ENCODE results near the gene B3GNT3.

Gene B3GNT3

GRCh38 chr19:17794731-17795494 lies at the start of gene B3GNT3:
B3GNT3 (plus strand) TSS chr19:17795138; CDS start chr19:17807808, 12,670 bp downstream.
- DNase-seq (ENCODE audit: low read depth in 1 of 2, low spot score in 1 of 2): peak in 1 of 2 experiments; percentile 76
- in situ Hi-C loops (cut with HindIII; ENCODE audit: low pct_unique_long_range_greater_than_20kb, low sequenced_read_pairs): no loop called here
- TF ChIP-seq JUND (IDR thresholded peaks at IDR 0.05; ENCODE audit: low read depth): no peak

- TF ChIP-seq JUND (IDR thresholded peaks at IDR 0.05; ENCODE audit: low read depth): no peak
- in situ Hi-C loops (cut with HindIII; ENCODE audit: low pct_unique_long_range_greater_than_20kb, low sequenced_read_pairs): no loop called here
- DNase-seq (ENCODE audit: low read depth in 1 of 2, low spot score in 1 of 2): peak; percentile 95 to 96
These were observed 47.5 kb upstream of the B3GNT3 start for GRCh38 chr19:17747205-17748098.

GRCh38 chr19:17748884-17749638 lies 45.9 kb upstream of the B3GNT3 start:
- in situ Hi-C loops (cut with HindIII; ENCODE audit: low pct_unique_long_range_greater_than_20kb, low sequenced_read_pairs): no loop called here
- TF ChIP-seq JUND (IDR thresholded peaks at IDR 0.05; ENCODE audit: low read depth): no peak
- no peak for DNase-seq (ENCODE audit: low read depth in 1 of 2, low spot score in 1 of 2)

GRCh38 chr19:17749912-17750317 lies 45.0 kb upstream of the B3GNT3 start:
- in situ Hi-C loops (cut with HindIII; ENCODE audit: low pct_unique_long_range_greater_than_20kb, low sequenced_read_pairs): no loop called here
- DNase-seq (ENCODE audit: low read depth in 1 of 2, low spot score in 1 of 2): no peak

GRCh38 chr19:17751103-17751911 lies 43.6 kb upstream of the B3GNT3 start, which contains the start of gene FCHO1:
FCHO1 (plus strand) TSS chr19:17751477; CDS start chr19:17755165, 3,688 bp downstream.
- no peak for DNase-seq (ENCODE audit: low read depth in 1 of 2, low spot score in 1 of 2)
- in situ Hi-C loops (cut with HindIII; ENCODE audit: low pct_unique_long_range_greater_than_20kb, low sequenced_read_pairs): no loop called here
- no peak for TF ChIP-seq JUND (IDR thresholded peaks at IDR 0.05; ENCODE audit: low read depth)

More at GRCh38 chr19:17749912-17750317, 45.0 kb upstream of the B3GNT3 start:
- TF ChIP-seq JUND (IDR thresholded peaks at IDR 0.05; ENCODE audit: low read depth): no peak

- in situ Hi-C loops (cut with HindIII; ENCODE audit: low pct_unique_long_range_greater_than_20kb, low sequenced_read_pairs): no loop called here
- TF ChIP-seq JUND (IDR thresholded peaks at IDR 0.05; ENCODE audit: low read depth): no peak
- DNase-seq (ENCODE audit: low read depth in 1 of 2, low spot score in 1 of 2): no peak
These were observed 43.0 kb upstream of the B3GNT3 start for GRCh38 chr19:17751912-17752273.

GRCh38 chr19:17752865-17753639 lies 41.9 kb upstream of the B3GNT3 start:
- in situ Hi-C loops (cut with HindIII; ENCODE audit: low pct_unique_long_range_greater_than_20kb, low sequenced_read_pairs): no loop called here
- no peak for TF ChIP-seq JUND (IDR thresholded peaks at IDR 0.05; ENCODE audit: low read depth)
- DNase-seq (ENCODE audit: low read depth in 1 of 2, low spot score in 1 of 2): no peak

- in situ Hi-C loops (cut with HindIII; ENCODE audit: low pct_unique_long_range_greater_than_20kb, low sequenced_read_pairs): no loop called here
- DNase-seq (ENCODE audit: low read depth in 1 of 2, low spot score in 1 of 2): no peak
- no peak for TF ChIP-seq JUND (IDR thresholded peaks at IDR 0.05; ENCODE audit: low read depth)
These were observed 41.0 kb upstream of the B3GNT3 start for GRCh38 chr19:17753976-17754375.

GRCh38 chr19:17754634-17755442 lies 40.1 kb upstream of the B3GNT3 start:
- no peak for TF ChIP-seq JUND (IDR thresholded peaks at IDR 0.05; ENCODE audit: low read depth)
- in situ Hi-C loops (cut with HindIII; ENCODE audit: low pct_unique_long_range_greater_than_20kb, low sequenced_read_pairs): no loop called here
- no peak for DNase-seq (ENCODE audit: low read depth in 1 of 2, low spot score in 1 of 2)

GRCh38 chr19:17755443-17755890 lies 39.5 kb upstream of the B3GNT3 start:
- TF ChIP-seq JUND (IDR thresholded peaks at IDR 0.05; ENCODE audit: low read depth): no peak
- in situ Hi-C loops (cut with HindIII; ENCODE audit: low pct_unique_long_range_greater_than_20kb, low sequenced_read_pairs): no loop called here
- no peak for DNase-seq (ENCODE audit: low read depth in 1 of 2, low spot score in 1 of 2)
